Neural progenitor cell (in vitro differentiated cells): ENCODE results near the gene MAP2.

Experiments
- EZH2phosphoT487 ChIP-seq: fragments of 200-600 bp; sonication (generic); IDR thresholded peaks from 2 replicates; pipeline ENCODE4 v1.6.1; 2017; ENCODE audit warnings: antibody characterized with exemption
- TF ChIP-seq, protein P1 (sequence below): fragments of 200-600 bp; sonication (generic); IDR thresholded peaks from 2 replicates; pipeline ENCODE4 v1.5.1; 2017; ENCODE audit warnings: antibody characterized with exemption, mild to moderate bottlenecking

DNA sequence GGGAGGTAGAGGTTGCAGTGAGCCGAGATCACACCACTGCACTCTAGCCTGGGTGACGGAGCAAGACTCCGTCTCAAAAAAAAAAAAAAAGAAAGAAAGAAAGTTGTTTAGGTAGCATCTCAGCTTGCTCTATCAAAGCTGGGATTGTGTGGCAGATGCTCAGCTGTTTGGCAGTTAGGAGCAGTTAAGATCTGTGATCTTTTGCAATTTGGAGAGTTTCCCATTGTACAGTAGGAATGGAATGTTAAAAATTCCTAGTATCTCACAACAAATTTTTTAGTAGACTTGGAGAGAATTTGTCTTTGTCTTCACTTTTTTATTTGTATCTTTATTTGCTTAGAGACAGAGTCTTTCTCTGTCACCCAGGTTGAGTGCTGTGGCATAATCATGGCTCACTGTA, 224.9 kb downstream of the MAP2 start:
- TF ChIP-seq, protein P1, sequence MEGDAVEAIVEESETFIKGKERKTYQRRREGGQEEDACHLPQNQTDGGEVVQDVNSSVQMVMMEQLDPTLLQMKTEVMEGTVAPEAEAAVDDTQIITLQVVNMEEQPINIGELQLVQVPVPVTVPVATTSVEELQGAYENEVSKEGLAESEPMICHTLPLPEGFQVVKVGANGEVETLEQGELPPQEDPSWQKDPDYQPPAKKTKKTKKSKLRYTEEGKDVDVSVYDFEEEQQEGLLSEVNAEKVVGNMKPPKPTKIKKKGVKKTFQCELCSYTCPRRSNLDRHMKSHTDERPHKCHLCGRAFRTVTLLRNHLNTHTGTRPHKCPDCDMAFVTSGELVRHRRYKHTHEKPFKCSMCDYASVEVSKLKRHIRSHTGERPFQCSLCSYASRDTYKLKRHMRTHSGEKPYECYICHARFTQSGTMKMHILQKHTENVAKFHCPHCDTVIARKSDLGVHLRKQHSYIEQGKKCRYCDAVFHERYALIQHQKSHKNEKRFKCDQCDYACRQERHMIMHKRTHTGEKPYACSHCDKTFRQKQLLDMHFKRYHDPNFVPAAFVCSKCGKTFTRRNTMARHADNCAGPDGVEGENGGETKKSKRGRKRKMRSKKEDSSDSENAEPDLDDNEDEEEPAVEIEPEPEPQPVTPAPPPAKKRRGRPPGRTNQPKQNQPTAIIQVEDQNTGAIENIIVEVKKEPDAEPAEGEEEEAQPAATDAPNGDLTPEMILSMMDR = no peak
- no peak for TF ChIP-seq EZH2phosphoT487
